GM23338 (cell line): ENCODE data around the gene TMEM273.

ENCODE experiments used
- CREB1 ChIP-seq: fragments of 250-450 bp; sonication (Bioruptor Pico); IDR thresholded peaks from 2 replicates; pipeline ENCODE4 v1.5.0; 2020; ENCODE audit warnings: low read depth, mild to moderate bottlenecking, moderate library complexity
- EZH2phosphoT487 ChIP-seq: fragments of 200-600 bp; sonication (generic); IDR thresholded peaks from one replicate; pipeline ENCODE4 v1.8.1; 2018; ENCODE audit warnings: antibody characterized with exemption; ENCODE audit not compliant: unreplicated experiment
- ZNF114 ChIP-seq: fragments of 250-450 bp; sonication (Bioruptor Pico); IDR thresholded peaks from 2 replicates; pipeline ENCODE4 v1.5.0; 2020; ENCODE audit warnings: mild to moderate bottlenecking, moderate library complexity
- TF ChIP-seq, protein P1 (sequence below), 2 experiments: fragments of 200-600 bp in 1 of 2; sonication (generic) in 1 of 2; conservative IDR thresholded peaks; 2 replicates each; pipeline versions ENCODE4 v1.5.1 to v1.6.1; 2016 to 2017; ENCODE audit warnings: antibody characterized with exemption in 2 of 2, low read depth in 2 of 2, mild to moderate bottlenecking in 2 of 2, moderate library complexity in 1 of 2

DNA sequence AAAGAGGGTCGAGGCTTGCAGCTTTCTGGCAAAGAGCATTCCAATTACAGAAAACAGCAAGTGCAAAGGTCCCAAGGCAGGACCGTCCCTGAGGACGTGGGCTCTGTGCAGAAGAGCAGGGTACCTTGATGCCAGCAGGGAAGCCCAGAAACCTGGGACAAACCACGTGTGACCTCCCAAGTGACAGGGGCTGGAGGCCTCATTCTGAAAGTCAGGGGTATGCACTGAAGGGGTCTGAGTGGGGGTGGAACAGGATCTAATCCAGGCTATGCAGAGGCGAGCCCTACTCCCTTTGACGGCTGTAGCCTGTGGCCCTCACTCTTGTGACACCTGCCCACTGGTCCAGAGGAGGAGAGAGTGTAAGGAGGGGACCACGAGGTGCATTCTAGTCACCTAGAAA is 22.9 kb downstream of the TMEM273 start:
- TF ChIP-seq, protein P1, sequence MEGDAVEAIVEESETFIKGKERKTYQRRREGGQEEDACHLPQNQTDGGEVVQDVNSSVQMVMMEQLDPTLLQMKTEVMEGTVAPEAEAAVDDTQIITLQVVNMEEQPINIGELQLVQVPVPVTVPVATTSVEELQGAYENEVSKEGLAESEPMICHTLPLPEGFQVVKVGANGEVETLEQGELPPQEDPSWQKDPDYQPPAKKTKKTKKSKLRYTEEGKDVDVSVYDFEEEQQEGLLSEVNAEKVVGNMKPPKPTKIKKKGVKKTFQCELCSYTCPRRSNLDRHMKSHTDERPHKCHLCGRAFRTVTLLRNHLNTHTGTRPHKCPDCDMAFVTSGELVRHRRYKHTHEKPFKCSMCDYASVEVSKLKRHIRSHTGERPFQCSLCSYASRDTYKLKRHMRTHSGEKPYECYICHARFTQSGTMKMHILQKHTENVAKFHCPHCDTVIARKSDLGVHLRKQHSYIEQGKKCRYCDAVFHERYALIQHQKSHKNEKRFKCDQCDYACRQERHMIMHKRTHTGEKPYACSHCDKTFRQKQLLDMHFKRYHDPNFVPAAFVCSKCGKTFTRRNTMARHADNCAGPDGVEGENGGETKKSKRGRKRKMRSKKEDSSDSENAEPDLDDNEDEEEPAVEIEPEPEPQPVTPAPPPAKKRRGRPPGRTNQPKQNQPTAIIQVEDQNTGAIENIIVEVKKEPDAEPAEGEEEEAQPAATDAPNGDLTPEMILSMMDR (conservative IDR thresholded peaks at IDR 0.05; ENCODE audit: low read depth in 2 of 2), result no peak
- TF ChIP-seq EZH2phosphoT487 (no peak), CREB1 (CRISPR knock-in tag) (no peak), ZNF114 (CRISPR knock-in tag) (no peak)
